OCI-M1 (cell line): ENCODE data around the gene C1QTNF8.

Source experiments
- DNase-seq: peaks from one replicate; lab custom pipeline; 2025; lab: John Stamatoyannopoulos, UW

The C1QTNF8 gene

DNA sequence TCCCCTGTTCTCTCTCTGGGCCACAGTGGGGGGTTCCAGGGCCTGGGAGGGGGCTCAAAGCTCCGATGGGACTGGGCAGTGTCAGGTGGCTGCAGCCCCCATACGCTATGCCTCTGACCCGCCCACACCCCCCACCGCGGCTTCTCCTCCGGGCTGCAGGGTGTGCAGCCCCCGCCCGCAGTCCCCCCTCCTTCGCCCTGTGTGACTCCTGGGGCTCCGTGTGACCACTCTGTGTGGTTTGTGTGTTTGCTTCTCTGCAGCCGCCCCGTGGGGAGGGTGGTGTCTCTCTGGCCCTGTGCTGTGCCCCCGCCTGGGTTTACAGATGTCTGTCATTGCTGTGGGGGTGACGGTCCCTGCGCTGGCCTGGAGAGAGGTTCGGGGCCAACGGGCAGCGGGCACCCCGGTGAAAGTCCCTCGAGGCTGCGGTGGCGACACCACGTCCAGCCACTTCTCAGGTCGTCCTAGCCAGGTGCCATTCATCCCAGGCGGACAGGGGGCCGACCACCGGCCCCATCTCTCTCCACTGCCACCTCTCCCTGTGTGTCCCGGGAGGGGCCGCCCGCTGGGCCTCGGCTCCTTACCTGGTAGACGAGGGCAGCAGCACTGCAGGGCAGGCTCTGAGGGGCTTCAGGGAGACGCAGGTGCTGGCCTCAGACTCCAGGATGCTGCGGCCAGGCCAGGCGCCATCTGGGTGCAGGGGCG lies 18.0 kb downstream of the C1QTNF8 start:
- DNase-seq = no peak

DNA sequence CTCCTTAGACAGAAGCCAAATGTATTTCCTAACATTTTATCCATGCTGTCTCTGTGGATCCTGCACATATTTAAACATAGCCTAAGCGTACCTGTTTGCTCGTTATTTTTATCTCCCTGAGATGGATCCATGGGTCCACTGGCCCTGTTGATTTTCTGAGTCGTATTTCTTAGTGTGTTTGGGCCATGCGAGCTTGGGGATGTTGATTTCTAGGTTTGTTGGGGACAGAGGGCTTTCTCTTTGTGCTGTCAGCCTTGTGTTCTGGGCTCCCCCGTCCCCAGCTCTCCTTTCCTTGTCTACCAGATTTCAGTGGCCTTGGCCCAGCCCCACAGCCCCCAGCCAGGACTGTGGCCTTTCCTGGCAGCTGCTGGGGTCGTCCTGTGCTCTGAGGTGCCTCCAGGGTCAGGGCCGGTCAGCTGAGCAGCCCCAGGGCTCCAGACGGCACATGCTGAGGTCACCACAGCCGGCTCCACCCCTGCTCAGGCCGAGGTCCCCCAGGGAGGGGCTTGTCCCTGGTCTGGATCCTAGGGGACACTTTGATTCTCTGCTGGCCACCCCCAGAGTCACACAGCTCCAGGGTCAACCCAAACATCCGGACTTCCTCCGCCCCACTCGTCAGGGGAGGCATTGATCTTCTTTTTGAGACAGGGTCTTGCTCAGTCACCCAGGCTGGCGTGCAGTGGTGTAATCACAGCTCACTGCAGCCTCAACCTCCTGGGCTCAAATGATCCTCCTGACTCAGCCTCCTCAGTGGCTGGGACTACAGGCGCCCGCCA lies 19.1 kb downstream of the C1QTNF8 start:
- no peak for DNase-seq

DNA sequence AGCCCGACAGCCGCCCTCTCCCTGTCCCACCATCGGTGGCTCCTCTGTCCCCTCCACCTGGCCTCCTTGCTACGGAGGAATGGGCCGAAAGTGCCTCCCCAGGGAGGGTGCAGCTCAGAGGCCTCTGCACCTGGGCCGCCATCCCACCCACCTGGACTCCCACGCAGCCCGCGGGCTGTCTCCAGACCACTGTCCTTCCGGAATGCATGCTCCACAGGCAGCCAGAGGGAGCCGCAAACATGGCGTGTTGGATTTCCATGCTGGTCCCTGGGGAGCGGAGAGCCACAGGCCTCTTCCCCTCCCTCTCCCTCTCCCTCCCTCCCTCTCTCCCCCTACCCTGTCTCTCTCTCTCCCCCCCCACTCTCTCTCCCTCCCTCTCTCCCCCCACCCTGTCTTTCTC lies 20.5 kb downstream of the C1QTNF8 start:
- DNase-seq = no peak

DNA sequence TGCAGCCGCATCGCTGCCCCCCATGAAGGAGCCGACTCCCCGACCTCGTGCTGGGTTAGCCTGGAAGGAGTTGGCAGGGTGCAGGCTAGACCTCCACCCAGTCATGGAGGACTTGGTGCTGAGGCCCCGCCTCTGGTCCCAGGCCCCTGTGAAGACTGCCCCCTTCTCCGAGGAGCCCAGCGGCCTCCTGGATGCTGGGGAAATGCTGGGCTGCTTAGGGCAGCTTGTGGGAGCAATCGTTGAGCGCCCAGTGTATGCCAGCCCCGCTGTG lies 21.7 kb downstream of the C1QTNF8 start:
- DNase-seq = no peak

DNA sequence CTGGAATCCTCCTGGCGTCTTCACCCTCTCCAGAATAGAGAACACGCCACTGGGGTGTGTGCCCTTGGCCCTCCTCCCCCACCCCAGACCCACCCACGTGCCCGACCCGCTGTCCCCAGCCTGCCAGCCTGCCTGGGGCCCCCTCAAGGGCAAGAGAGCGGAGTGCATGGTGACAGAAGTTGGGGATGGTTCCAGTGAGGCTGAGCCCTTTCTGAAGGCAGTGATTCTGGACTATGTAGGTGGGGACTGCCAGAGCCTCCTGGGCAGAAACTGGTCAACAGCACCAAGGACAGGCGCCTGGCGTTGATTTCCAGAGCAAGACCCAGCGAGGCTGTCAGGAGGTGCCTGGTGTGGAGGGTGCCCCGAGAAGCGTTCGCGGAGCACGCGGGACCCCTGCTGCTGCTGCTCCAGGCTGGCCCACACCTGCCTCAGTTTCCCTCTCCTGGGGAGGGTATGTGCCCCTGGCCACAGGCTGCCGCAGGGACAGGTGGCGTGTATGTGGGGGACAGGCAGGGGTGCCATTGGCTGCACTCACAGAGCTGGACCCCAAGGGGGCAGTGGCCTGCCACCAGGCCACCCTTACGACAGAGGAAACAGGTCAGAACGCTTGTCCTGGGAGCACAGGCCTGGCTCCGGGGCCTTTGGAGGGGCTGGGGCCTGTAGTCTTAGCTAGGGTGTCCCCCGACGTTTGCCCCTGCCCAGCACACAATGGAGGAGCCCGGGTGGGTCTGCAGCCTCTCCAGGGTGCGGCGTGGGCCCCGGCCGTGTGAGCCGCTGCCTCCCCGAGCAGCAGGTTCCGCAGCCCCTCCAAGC lies 22.3 kb downstream of the C1QTNF8 start:
- DNase-seq = no peak

DNA sequence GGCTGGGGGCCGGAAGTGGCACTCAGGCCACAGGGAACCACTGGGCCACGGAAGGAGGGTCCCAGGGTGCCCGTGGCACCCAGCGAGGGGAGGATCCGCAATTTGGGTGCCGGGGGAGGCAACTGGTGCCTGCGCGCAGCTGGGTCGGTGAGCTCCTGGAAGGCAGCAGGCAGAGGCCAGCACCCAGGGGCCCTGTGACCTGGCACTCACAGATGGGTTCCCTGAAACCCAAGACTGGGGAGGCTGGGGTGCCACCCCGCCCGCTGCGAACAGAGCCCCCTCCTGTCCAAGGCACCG lies 22.8 kb downstream of the C1QTNF8 start:
- no peak for DNase-seq

DNA sequence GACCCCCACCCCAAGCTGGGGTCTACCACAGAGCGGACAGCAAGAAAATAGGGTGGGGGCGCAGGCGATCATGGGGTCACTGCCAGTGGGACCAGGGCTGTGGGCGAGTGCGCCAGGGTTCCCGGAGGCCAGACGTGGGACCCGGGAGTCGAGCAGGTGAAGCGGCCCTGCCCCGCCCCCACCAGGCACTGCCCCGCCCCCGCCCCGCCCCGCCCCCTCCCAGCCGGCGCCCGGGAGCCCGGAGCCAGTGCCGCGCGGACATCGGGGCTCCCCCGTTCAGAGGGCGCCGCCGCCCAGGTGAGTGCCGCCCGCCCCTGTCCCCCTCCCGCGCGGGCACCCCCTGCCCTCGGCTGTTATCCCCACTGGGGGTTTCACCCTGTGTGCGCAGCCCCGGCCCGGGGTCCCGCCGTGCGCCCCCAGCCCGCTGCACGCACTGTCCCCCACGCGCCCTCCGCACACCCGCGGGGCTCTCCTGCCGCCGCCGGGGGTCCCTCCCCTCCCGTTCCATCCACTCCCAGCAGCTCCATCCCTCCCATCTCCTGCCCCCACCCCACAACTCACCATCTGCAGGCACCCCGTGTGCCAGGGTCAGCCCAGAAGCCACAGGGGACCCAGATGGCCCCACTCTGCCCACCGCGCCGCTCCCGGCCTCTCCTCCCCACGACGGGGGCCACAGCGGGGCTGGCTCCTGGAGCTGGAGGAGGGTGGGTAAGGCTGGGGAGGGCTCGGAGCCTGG lies 23.4 kb downstream of the C1QTNF8 start, which contains the start of gene SSTR5:
Gene SSTR5 (plus strand): TSS at position 222 of the 736 bp plus-strand sequence. CDS start 6,122 bp downstream, outside the sequence.
- DNase-seq = no peak

DNA sequence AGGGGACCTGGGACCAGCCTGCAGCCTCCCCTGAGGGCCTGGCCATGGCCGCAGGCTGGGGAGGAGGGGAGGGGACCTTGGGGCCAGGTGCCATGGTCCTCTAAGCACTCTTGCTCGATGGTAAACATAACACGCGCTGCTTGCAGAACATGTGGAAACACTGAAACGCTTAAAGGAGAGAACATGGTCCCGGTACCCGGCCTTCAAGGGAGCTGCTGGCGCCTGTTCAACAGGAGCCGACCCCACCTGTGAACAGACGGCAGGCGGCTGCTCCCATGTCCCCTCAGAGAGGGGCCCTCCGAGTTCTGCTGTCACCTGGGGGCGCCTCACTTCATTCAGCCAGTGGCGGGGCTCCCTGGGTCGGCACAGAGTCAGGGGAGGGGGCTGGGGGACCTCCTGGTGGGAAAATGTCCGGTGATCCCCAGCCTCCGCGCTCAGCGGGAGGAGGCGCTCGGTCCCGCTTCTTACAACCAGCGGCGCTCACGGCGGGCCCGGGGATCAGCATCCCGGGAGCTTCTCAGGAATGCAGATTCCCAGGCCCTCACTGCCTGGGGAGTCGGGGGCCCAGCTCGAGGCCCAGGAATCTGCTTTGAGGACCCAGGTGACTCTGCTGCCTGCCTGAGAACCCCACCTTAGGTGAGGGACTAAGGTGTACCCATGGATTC lies 24.4 kb downstream of the C1QTNF8 start:
- no peak for DNase-seq

DNA sequence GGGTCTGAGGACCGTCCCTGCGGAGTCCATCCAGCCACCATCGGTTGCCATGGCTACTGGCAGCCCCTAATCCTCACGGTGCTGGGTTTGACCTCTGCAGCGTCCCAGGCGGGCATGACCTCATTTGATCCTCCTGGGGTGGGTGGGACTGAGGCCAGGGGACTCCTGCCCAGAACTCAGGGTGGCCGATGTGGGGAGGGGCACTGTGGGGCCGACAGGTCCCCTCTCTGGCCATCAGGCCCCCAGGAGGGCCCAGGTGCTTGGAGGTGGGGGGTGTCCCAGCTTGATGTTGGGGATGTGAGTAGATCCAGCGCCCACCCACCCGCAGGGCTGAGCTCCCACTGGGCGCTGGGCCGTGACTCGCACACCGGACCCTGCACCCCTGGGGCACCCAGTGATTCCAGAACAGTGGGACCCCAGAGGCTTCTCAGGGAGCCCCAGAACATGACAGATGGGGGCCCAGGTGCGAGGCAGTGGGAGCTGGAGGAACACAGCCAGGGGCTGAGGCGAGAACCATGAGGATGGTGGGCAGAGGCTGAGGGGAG lies 25.1 kb downstream of the C1QTNF8 start:
- no peak for DNase-seq

DNA sequence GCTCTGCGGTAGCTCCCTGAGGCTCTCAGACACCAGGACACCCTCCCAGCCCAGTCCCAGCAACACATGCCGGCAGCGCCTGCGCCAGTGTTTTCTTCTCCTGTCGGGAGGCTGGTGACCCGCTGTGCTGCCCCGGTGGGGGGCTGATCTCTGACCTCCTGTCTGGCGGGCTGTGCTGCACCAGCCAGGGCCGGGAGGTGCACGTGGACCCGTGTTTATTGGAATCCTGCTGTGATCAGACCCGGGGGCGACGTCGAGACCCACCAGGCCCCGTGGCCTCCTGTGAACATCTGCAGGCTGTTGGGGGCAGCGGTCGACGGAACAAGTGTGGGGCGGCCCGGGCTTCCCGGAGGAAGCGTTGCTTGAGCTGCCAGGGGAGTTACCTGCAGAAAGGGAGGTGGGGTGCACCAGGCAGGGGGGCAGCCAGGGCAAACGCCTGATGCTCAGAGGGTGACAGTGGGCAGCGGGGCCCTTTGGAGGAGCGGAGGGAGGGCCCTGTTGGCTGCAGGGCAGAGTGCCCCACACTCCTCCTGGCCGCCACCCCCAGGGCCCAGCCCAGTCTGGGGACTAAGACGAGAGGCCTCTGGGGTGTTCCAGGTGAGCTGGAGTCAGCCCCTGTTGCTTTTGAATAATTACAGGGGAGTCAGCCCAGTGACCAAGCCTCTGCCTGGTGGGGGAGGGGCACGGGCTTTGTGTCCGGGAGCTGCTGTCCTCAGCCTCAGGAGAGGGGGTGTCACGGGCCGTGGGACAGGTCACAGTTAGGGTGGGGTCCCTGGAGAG lies 25.8 kb downstream of the C1QTNF8 start:
- no peak for DNase-seq

DNA sequence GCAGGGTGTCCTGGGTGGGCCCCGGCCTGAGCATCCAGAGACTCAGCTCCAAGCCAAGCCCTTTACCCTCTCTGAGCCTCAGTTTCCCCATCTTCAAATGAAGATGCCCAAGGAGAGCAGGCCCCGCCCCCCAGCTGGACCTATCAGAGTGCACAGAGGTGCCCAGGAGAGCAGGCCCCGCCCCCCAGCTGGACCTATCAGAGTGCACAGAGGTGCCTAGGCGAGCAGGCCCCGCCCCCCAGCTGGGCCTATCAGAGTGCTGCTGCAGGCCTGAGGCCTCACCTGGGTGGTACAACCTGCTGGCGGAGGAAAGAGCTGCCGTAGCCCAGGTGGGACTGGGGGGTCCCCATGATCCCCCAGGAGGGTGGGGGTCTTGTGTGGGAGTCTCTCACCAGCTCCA lies 26.9 kb downstream of the C1QTNF8 start:
- DNase-seq = no peak

DNA sequence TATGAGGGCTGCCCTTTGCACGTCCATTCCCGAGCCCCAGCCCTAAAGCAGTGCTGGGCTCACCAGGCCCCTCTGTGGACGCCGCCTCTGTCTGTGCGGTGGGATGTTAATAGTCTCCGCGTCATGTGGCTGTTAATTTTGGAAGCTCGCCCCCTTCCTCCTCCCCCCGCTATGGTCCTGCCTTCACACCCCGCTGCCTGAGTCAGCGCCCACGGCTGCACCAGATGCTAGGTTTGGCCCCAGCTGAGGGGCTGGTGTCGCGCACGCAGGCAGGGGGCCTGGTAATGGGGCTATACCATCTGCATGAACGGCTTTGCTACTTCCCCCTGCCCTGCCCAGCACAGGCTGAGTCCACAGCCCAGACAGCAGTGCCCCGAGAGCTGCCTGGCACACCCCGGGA lies 27.6 kb downstream of the C1QTNF8 start:
- DNase-seq = no peak

DNA sequence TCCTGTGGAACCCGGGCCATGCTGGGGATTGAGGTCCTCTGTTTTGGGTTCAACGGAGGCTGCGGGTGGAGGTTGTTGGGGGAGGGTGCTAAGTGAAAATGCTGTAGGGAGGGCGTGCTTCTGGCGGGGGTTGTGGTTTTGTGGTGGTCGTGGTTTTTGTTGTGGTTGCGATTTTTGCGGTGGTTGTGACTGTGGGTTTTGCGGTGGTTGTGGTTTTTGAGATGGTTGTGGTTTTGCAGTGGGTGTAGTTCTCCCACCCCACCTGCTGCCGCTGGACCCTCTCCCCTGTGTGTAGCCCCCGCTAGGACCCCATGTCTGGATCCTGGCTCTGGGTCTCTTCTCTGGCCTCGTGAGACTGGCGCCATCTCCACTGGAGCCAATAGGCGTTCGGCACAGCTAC lies 28.4 kb downstream of the C1QTNF8 start:
- DNase-seq = no peak

DNA sequence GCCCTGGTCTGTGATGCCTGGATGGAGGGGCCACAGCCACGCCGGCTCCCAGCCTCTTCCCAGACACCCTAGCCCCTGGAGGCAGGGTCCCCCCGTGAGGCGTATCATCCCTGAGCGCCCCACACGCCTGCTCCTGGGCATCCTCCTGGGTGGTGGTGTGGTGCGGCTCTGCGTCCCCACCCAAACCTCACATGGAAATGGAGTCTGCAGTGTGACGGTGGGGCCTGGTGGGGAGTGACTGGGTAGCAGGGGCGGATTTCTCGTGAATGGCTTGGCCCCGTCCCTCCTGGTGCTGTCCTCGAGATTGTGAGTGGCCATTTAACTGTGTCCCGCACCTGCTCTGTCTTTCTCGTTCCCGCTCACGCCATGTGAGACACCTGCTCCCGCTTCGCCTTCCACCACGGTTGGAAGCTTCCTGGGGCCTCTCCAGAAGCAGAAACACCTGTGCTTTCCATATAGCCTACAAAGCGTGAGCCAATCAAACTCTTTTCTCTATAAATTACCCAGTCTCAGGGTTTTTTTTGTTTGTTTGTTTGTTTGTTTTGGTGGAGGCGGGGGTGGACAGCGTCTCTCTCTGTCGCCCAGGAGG lies 29.4 kb downstream of the C1QTNF8 start:
- DNase-seq = no peak

DNA sequence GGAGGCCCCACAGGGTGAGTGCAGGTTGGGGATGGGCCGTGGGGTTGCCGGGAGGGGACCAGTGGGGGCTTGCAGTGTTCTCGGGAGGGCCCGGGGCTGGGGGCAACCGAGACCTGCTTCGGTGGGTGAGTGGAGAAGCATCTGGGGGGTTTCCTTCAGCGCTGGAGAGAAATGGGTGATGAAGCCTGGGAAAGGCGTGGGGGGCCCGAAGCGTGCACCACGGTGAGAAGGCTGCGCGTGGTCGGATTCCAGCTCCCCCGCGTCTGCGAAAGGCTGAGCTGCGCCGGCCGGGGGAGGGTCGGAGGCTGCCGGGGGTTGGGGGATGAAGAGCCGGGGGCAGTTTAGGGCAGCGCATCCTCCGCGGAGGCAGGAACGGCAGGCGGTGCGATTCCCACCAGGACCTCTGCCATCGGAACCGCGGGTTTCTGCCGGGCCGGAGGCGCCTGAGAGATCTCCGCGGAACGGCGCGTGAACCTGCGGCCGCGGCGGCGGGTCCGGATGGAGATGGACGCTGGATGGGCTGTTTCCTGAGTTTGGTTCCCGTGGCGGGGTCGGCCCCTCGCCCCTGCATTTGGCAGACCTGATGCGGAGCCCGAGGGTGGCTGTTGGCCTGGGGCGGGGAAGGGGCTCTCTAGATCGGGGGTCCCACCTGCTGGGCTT lies 30.4 kb downstream of the C1QTNF8 start:
- no peak for DNase-seq

DNA sequence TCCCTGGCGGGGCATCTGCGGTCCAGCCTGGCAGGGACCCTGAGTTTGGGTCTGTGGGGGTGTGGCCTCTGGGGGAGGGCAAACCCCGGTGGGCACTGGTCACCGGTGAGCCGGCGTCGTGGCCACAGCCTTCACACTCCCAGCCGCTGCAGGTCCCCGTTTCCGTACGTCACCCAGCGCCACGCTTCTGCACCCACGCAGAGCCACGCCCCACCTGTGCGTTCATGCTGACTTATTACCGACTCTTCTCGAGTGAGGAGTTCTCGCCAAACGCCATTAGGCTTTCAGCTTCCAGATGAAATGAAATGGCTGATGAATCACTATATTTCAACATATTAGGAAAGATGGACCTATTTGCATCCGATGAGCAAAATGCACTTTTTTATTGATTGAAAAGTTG lies 32.3 kb downstream of the C1QTNF8 start:
- no peak for DNase-seq

DNA sequence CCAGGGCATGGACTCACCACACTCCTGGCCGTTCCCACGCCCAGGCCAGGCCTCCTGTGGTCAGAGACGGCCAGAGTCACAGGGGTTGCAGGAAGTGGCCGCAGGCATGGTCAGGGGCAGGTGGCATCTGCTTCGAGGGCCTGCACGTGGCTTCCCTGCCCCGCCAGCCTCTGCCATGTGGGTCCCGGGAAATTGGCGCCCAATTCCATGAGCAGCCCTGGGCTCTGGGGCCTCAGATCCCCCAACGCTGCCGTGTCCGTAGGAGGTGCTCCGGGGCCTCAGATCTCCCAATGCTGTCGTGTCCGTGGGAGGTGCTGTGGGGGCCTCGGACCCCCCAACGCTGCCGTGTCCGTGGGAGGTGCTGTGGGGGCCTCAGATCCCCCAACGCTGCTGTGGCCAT lies 33.1 kb downstream of the C1QTNF8 start:
- no peak for DNase-seq

DNA sequence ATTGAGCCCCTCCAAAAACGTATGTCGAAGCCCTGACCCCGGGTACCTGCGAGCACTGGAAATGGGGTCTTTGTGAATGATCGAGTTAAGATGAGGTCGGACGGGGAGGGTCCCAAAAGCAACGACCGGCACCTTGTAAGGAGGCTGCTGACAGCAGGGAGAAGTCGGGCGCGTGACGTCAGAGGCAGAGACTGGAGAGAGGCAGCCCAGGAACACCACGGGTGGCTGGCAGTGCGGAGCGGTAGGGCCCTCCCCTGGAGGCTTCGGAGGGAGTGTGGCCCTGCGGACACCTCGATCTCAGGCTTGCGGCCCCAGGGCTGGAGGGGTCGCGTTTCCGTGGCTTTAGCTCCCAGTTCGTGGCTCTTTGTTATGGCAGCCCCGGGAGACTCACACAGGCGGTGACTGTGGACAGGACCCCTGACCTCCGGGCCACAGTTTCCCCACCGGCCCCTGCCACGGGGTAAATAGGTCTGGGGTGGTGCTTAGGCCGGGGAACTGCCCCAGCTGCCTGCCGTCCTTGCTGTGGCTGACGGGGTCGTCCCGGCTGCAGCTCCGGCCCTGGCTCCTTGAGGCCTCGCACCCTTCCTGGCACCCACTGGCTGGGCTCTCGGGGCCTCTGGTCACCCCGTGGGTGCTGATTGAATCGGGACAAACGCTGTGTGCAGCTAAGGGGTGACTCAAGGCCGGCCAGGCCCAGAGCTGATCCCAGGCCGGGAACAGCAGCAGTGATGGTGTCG lies 34.1 kb downstream of the C1QTNF8 start:
- DNase-seq = no peak
